ENCODE measurements around the gene C1GALT1. TPM values are rescaled to one million over a fixed set of nuclear protein-coding genes. Genes with fewer than 3 reads are reported as not detected.

The C1GALT1 gene
- total RNA-seq, 1 donor from 2014 or later, result 44.2 TPM

DNA sequence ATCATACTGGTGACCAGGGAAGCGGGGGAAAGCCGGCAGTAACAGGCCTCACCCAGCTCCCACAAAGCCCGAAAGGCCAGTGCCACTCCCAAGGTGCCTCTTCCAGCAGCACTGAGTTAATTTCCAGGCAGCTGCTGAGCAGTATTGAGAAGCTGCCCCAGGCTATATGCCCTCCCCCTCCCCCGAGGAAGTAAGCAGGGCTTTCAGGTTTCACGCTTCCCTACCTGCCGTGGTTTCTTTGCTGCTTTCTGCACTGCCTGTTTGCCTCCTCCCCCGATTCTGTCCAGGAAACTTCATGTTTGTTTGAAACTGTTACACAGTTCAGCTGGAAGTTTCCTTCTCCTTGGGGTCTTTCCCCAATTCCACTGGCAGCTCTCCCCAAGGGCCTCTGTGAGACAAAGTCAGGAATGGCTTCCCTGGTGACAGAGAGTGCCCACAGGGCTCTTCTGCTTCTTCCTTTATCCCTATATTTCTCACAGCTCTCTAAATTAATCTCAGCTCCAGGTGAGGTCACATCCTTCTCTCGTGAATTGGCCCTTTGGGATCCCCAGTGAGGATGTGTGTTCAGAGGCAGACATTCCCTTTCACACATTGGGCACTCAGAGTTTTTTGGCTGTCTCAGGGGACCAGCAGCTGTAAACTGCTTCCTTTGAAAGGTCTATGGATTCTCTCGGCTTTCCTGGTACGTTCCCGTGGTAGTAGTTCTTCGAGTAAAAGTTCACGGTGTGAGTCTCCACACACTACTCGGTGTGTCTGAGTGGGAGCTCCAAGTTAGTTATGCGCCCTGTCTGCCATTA, 19.4 kb downstream of the C1GALT1 start:
- H3K27ac Mint-ChIP-seq, result peak overlapping the region; percentile 86
- ChIA-PET POLR2A (interaction anchor here (0.7 to 3.4 kb wide), 3 partner anchors 19 to 57 kb away, joined by 3 to 31 read pairs (median 5); partner anchors contain the start of gene C1GALT1), CTCF (no interaction called here)
- ATAC-seq (ENCODE audit: low read depth) (peak; percentile 100), DNase-seq (peak; percentile 35)
- peaks cover 15% of the 10 kb centered on the region for H3K36me3 Mint-ChIP-seq (ENCODE audit: low read depth)
- no peaks in the 10 kb centered on the region for H3K27me3 Mint-ChIP-seq
- TF ChIP-seq, protein P1, sequence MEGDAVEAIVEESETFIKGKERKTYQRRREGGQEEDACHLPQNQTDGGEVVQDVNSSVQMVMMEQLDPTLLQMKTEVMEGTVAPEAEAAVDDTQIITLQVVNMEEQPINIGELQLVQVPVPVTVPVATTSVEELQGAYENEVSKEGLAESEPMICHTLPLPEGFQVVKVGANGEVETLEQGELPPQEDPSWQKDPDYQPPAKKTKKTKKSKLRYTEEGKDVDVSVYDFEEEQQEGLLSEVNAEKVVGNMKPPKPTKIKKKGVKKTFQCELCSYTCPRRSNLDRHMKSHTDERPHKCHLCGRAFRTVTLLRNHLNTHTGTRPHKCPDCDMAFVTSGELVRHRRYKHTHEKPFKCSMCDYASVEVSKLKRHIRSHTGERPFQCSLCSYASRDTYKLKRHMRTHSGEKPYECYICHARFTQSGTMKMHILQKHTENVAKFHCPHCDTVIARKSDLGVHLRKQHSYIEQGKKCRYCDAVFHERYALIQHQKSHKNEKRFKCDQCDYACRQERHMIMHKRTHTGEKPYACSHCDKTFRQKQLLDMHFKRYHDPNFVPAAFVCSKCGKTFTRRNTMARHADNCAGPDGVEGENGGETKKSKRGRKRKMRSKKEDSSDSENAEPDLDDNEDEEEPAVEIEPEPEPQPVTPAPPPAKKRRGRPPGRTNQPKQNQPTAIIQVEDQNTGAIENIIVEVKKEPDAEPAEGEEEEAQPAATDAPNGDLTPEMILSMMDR (IDR thresholded peaks at IDR 0.05), result no peak
- H3K4me3 Mint-ChIP-seq, result peak overlapping the region; percentile 67
- peaks cover 90% of the 10 kb centered on the region for H3K4me1 Mint-ChIP-seq
- intact Hi-C loops (cut with micrococcal nuclease), result loop anchor here (1.0 to 2.0 kb wide), 5 partner anchors 11 to 57 kb away; partner anchors contain the start of gene C1GALT1
- peaks cover 4% of the 10 kb centered on the region for H3K9me3 Mint-ChIP-seq

DNA sequence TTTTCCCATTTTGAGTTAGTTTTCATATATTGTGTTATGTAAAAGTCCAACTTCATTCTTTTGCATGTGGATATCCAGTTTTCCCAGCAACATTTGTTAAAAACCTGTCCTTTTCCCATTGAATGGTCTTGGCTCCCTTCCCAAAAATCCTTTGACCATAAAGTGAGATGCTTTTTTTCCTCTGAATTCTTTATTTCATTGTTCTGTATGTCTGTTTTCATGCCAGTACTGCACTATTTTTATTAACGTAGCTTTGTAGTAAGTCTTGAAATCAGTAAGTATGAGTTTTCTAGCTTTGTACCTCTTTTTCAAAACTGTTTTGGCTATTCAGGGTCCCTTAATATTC, 20.0 kb downstream of the C1GALT1 start:
- Mint-ChIP-seq H3K9me3 (peaks cover 4% of the 10 kb centered on the region), H3K4me1 (peaks cover 90% of the 10 kb centered on the region), H3K36me3 (ENCODE audit: low read depth) (peaks cover 19% of the 10 kb centered on the region), H3K27me3 (no peaks in the 10 kb centered on the region), H3K27ac (peak overlapping the region; percentile 86), H3K4me3 (peak overlapping the region; percentile 67)
- ChIA-PET CTCF (no interaction called here), POLR2A (interaction anchor here (0.7 to 3.4 kb wide), 2 partner anchors 19 to 37 kb away, joined by 3 to 31 read pairs; partner anchors contain the start of gene C1GALT1)
- DNase-seq (no peak), ATAC-seq (ENCODE audit: low read depth) (no peak)
- TF ChIP-seq, protein P1 (IDR thresholded peaks at IDR 0.05), result no peak
- intact Hi-C loops (cut with micrococcal nuclease), result no loop called here

DNA sequence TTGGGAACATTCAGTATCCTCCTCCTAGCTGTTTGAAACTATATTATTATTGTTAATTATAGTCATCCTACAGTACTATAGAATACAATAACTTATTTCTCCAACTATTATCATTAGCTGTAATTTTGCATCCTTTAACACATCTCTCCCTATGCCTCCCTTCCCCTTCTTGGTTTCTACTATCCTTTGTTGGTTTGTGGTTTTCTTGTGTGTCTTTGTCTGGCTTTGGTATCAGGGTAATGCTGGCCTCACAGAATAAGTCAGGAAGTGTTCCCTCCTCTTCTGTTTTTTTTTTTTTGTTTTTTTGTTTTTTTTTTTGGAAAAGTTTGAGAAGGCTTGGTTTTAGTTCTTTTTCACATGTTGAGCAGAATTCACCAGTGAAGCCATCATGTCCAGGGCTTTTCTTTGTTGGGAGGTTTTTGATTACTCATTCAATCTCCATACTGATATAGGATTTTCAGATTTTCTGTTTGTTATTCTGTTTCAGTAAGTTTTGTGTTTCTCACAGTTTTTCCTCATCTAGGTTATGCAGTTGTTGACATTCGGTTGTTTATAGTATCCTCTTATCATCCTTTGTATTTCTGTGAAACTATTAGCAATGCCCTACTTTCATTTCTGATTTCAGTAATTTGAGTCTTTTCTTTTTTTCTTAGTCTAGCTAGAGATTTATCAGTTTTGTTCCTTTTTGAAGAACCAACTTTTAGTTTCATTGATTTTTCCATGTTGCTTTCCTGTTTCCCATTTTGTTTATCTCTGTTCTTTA, 21.6 kb downstream of the C1GALT1 start:
- Mint-ChIP-seq H3K4me1 (peaks cover 86% of the 10 kb centered on the region), H3K4me3 (peak overlapping the region; percentile 28), H3K27ac (peak overlapping the region; percentile 14), H3K9me3 (peaks cover 2% of the 10 kb centered on the region), H3K27me3 (no peaks in the 10 kb centered on the region), H3K36me3 (ENCODE audit: low read depth) (peaks cover 19% of the 10 kb centered on the region)
- POLR2A ChIA-PET, result interaction anchor here (1.6 kb wide), 1 partner anchor 22 kb away, joined by 4 read pairs; the partner anchor contains the start of gene C1GALT1
- TF ChIP-seq, protein P1 (IDR thresholded peaks at IDR 0.05), result no peak
- intact Hi-C loops (cut with micrococcal nuclease), result loop anchor here (2.0 kb wide), 1 partner anchor 19 kb away; no protein-coding TSS in a partner anchor
- ATAC-seq (ENCODE audit: low read depth), result no peak
- CTCF ChIA-PET, result no interaction called here
- DNase-seq, result no peak

DNA sequence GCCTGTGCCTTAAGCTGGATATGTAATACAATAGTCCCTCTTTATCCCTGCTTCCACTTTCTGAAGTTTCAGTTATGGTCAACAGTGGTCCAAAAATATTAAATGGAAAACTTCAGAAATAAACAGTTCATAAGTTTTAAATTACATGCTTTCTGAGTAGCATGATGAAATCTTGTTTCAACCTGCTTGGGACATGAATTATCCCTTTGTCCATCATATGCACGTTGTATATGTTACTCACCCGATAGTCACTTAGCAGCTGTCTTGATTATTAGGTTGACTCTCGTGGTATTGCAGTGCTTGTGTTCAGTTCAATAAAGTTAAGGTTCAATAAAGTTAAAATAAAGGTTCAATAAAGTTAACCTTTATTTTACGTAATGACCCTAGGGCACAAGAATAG, 25.5 kb downstream of the C1GALT1 start:
- TF ChIP-seq, protein P1 (IDR thresholded peaks at IDR 0.05), result no peak
- no peak for ATAC-seq (ENCODE audit: low read depth)
- intact Hi-C loops (cut with micrococcal nuclease), result no loop called here
- Mint-ChIP-seq H3K9me3 (no peaks in the 10 kb centered on the region), H3K36me3 (ENCODE audit: low read depth) (peaks cover 31% of the 10 kb centered on the region), H3K4me3 (no peak overlapping the region), H3K4me1 (peaks cover 81% of the 10 kb centered on the region), H3K27ac (no peak overlapping the region), H3K27me3 (no peaks in the 10 kb centered on the region)
- ChIA-PET POLR2A (no interaction called here), CTCF (interaction anchor here (0.7 kb wide), 1 partner anchor 217 kb away, joined by 3 read pairs; no protein-coding TSS in a partner anchor)
- DNase-seq, result no peak

DNA sequence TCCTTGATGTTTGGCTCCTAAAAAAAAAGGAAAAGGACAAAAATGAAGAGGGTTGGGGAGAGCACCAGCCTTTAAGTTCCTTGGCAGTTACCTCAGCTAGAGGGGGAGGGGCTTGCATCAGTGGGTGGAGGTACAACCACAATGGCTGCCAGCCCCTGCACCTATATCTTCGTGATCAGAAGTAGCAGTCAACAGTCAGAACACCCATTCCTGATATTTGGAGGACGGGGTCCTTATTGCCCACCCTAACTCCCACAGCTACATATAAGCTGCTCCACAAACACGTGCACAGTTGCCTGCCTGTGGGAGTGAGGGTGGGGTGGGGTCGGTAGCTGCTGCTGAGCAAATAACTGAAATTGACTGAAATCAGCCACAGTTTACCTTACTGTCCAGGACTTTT, 26.2 kb downstream of the C1GALT1 start:
- POLR2A ChIA-PET, result no interaction called here
- H3K4me1 Mint-ChIP-seq, result peaks cover 74% of the 10 kb centered on the region
- no peak for ATAC-seq (ENCODE audit: low read depth)

More for the DNA sequence above, 26.2 kb downstream of the C1GALT1 start:
- no peak for DNase-seq
- intact Hi-C loops (cut with micrococcal nuclease), result no loop called here
- Mint-ChIP-seq H3K9me3 (no peaks in the 10 kb centered on the region), H3K4me3 (no peak overlapping the region), H3K36me3 (ENCODE audit: low read depth) (peaks cover 31% of the 10 kb centered on the region), H3K27ac (no peak overlapping the region), H3K27me3 (no peaks in the 10 kb centered on the region)
- CTCF ChIA-PET, result no interaction called here
- TF ChIP-seq, protein P1 (IDR thresholded peaks at IDR 0.05), result no peak
